GM19239 (cell line): Measurements from ENCODE around the gene MIF4GD.
A peak's percentile ranks its signal among the peaks of the same experiment; 100 is the strongest.
"Not testable (repeated sequence)": the region's sequence is repeated elsewhere in the genome, so short reads cannot be mapped to it uniquely, and the experiment has no call there.

ENCODE experiments used
- DNase-seq: peaks from one replicate; pipeline ENCODE4 v3.0.0; 2011; ENCODE audit warnings: low spot score; ENCODE audit not compliant: insufficient read length
- FAIRE-seq: peaks from 2 replicates; lab custom pipeline; 2011; peaks lifted over from hg19 to GRCh38; lab: Jason Lieb, UNC

MIF4GD gene

GRCh38 chr17:75289115-75289831 is 18.2 kb upstream of the MIF4GD start, which contains the start of gene SLC25A19:
Gene SLC25A19, minus strand, starts transcription at chr17:75289433. Its CDS starts 2,669 bp downstream, at chr17:75286764.
- DNase-seq (peak; percentile 87), FAIRE-seq (peak; percentile 96)

DNA sequence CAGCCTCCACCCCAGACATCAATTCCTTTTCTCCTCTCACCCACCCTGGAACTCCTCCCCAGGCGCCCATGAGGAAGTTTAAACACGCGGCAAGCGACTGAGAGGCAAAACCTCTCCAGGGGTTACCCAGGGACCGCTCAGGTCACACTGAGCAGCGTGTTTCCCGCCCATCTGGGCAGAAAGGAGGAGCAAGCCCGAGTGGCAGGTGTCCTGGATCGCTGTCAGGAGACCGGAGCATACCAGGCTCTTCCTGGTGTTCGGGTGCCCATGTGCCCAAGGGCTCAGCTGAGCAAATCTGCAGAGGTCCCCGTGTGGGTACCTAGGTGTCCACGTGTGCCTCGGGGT is 17.7 kb upstream of the MIF4GD start:
- peak; percentile 21 for FAIRE-seq
- no peak for DNase-seq

DNA sequence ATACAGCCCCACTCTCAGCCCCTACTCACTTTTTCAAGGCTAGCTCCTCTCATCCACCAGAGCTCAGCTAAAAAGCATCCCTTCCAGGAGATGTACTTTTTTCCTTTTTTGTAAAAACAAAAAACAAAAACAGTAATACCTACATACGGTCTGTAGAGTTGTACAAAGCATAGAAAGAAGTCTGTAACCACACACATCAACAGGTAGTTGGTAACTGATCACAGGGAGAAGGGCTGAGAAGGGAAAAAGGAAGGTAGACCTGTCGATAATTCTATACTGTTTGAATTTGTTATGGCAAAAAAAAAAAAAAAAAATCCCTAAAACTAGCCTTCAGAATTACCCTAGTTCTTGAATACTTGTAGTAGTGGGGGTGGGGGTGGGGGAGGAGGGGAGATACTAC is 17.3 kb upstream of the MIF4GD start:
- no peak for DNase-seq
- no peak for FAIRE-seq

- DNase-seq (no peak), FAIRE-seq (no peak)
These were observed 16.2 kb upstream of the MIF4GD start for GRCh38 chr17:75287221-75287620.

GRCh38 chr17:75285123-75285522 is 14.1 kb upstream of the MIF4GD start:
- DNase-seq, result no peak
- FAIRE-seq, result no peak

GRCh38 chr17:75280189-75280588 is 9.2 kb upstream of the MIF4GD start:
- DNase-seq, FAIRE-seq: not testable (repeated sequence)

GRCh38 chr17:75277664-75278071 is 6.6 kb upstream of the MIF4GD start:
- FAIRE-seq (no peak), DNase-seq (no peak)

GRCh38 chr17:75273977-75274708 is 3.1 kb upstream of the MIF4GD start:
- DNase-seq (no peak), FAIRE-seq (no peak)

GRCh38 chr17:75272848-75273184 is 1.8 kb upstream of the MIF4GD start:
- DNase-seq, result no peak
- FAIRE-seq, result no peak

- peak; percentile 63 for DNase-seq
- FAIRE-seq, result peak; percentile 55
These were observed 1.2 kb upstream of the MIF4GD start for GRCh38 chr17:75271955-75272847.

DNA sequence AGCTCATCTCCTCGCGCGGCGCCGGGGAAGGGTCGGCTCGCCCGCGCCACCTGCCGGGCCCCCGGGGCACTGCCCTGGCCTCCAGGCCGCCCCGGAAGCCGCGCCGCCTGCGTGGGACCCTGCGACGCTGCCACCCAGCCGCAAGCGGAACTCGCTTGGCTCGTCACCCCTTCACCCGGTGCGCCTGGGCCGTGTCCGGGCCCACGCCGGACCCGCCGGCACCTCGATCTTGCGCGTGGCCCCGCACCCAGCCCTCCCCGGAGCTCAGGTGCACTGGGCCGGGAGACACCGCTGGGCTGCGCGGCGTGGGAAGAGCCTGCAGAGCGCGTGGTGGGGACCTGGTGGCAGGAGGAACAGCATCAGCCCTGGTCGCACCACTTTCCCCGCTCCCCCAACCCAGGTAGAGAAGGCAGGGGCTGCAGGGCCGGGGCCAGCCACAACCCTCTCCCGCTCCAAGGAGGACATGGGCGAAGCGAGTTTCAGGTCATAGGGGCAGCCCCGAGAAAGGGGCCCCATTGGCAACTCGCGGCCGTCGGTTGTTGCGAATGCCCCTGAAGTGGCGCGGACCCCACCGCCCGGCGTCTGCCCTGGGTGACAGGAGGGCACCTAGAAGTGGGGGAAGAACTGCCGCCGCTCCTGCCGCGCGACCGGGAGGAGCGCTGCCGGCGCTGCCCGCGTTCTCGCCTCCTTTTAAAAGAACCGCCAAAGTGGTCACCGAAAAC is 363 bp upstream of the MIF4GD start:
- FAIRE-seq (peak; percentile 28), DNase-seq (peak; percentile 92)

DNA sequence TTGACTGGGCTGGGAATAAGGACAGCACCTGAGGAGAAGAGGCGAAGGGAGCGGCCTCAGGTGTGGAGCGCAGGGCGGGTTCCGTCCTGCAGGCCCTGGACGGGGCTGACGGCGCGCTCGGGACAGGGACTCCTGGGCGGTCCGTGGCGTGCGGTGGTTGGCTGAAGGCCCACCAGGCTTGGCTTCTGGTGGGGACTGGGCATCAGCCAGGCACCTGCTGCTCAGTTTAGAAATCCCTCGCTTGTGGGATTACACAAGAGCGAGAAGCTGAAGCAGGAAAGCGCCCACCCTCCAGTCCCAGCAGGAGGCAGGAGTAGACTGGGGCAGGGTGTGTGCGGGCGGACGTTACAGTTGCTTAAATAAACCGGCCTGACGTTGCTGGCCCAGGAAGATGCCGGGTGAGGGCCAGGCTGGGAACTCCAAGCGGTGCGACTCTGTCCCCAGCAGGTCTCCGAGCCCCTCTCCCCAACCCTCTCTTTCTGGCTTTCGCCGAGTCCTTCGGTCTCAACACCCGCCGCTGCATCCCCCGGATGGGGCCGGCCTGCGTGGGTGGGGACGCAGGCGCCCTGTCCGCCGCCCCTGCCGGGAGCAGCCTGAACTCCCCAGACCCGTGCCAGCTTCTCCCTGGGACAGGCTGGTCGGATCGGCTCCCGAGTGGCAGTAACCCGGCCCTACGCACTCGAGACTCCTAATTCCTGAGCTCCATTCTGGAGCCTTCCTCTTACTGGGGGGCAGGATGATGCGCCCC is 639 bp downstream of the MIF4GD start:
- peak; percentile 65 for DNase-seq
- peak; percentile 78 for FAIRE-seq

DNA sequence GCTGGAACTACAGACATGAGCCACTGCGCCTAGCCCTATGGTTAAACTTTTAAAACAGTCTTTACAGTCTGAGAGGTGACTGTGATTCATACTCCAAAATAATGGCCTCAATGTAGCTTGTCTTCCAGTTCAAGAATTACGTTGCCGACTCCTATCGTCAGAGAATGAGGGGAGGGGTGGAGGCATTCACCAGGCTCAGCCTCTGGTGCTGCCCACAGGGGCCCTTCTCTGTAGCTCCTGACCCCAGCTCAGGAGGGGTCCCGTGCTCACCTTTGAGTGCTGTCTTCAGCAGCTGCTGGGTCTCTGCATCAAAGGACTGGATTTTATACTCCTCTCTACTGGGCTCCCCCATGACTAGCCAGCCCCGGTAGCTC is 1.2 kb downstream of the MIF4GD start:
- DNase-seq, result no peak

GRCh38 chr17:75267411-75268232 is 3.4 kb downstream of the MIF4GD start:
- DNase-seq, result no peak
- no peak for FAIRE-seq

More for the DNA sequence above, 1.2 kb downstream of the MIF4GD start:
- FAIRE-seq, result no peak

- FAIRE-seq (no peak), DNase-seq (no peak)
These were observed 3.9 kb downstream of the MIF4GD start for GRCh38 chr17:75267153-75267410.

- DNase-seq, result no peak
- FAIRE-seq, result no peak
These were observed 4.5 kb downstream of the MIF4GD start for GRCh38 chr17:75266316-75267152.

DNA sequence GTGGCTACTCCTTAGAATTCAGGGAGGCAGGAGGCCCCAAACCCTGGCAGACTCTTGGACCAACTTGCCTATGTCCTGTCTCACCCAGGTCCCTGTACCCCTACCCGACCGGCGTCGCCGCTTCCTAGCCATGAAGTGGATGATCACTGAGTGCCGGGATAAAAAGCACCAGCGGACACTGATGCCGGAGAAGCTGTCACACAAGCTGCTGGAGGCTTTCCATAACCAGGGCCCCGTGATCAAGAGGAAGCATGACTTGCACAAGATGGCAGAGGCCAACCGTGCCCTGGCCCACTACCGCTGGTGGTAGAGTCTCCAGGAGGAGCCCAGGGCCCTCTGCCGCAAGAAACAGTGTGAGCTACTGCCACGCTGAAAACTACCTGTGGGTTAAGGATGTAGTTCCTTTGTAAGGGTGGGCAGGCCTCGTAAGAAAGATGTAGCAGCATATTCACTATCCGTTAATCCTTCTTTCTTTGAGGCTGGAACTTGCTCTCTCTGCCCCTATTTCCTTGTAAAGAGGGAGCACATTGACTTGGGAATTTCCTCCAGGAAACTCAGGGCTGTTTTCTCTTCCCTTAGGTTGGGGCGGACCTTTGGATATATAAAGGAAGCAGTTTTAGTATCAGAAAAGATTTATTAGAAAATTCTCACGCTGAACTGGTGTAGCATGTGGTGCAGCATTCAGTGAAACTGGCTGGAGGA is 5.3 kb downstream of the MIF4GD start:
- no peak for FAIRE-seq
- no peak for DNase-seq
